T-cell (primary cell): Measurements from ENCODE around the gene L3MBTL1. TPM values are rescaled to one million over a fixed set of nuclear protein-coding genes. Genes with fewer than 3 reads are reported as not detected.

Source experiments
- ATAC-seq, 4 experiments: fragments of 200-7000 bp in 3 of 4; fragments of 150-1000 bp in 1 of 4; cut with Tn5 transposase; replicated peaks in 1 of 4; 1 replicate in 3 of 4; 2 replicates in 1 of 4; pipeline ENCODE4 v1.10.0; 2021; ENCODE audit warnings: moderate library complexity in 3 of 4, mild to moderate bottlenecking in 2 of 4, moderate number of reproducible peaks in 1 of 4
- CTCF ChIA-PET, 2 donors: fragments of 300-600 bp; sonication (Branson Sonifier 250); formaldehyde crosslinking; loops; one replicate each; lab custom pipeline; 2022; ENCODE audit warnings: antibody characterized with exemption in 2 of 2; lab: Charles Lee
- POLR2A ChIA-PET, 2 donors: fragments of 300-600 bp; sonication (Branson Sonifier 250); formaldehyde crosslinking; loops; one replicate each; lab custom pipeline; 2022; ENCODE audit warnings: antibody characterized with exemption in 2 of 2; lab: Charles Lee
- DNase-seq, 35 experiments: peaks; one replicate each; pipeline versions ENCODE4 v3.0.0 to v3.0.0-alpha.2; 2013 to 2023
- H3K27ac ChIP-seq: one replicate; pipeline ENCODE4 v1.5.1; 2013; ENCODE audit warnings: low read length
- H3K27me3 ChIP-seq, 2 experiments: replicated peaks in 1 of 2; 1 replicate in 1 of 2; 2 replicates in 1 of 2; pipeline versions ENCODE4 v1.6.1 to v1.7.0; 2013; ENCODE audit warnings: low read length in 1 of 2, mixed read lengths in 1 of 2; ENCODE audit not compliant: control insufficient read depth in 2 of 2, insufficient read depth in 2 of 2; ENCODE audit errors: extremely low read depth in 1 of 2
- H3K36me3 ChIP-seq, 2 donors: 1 replicate in 1 of 2; 2 replicates in 1 of 2; pipeline versions ENCODE4 v1.6.1 to v1.7.0; 2013; ENCODE audit warnings: low read length in 1 of 2; ENCODE audit not compliant: control insufficient read depth in 2 of 2, insufficient read depth in 1 of 2; ENCODE audit errors: extremely low read depth in 1 of 2
- H3K4me1 ChIP-seq, 2 experiments: 1 replicate in 1 of 2; 2 replicates in 1 of 2; pipeline versions ENCODE4 v1.6.1 to v1.7.0; 2013; ENCODE audit warnings: low read length in 2 of 2, mixed read lengths in 1 of 2; ENCODE audit not compliant: insufficient read depth in 2 of 2, control insufficient read depth in 1 of 2; ENCODE audit errors: extremely low read depth in 1 of 2
- H3K4me3 ChIP-seq, 2 donors: 1 replicate in 1 of 2; 2 replicates in 1 of 2; pipeline versions ENCODE4 v1.5.1 to v1.7.0; 2013; ENCODE audit warnings: mild to moderate bottlenecking in 2 of 2, low read length in 1 of 2, moderate library complexity in 1 of 2; ENCODE audit not compliant: control insufficient read depth in 1 of 2; ENCODE audit errors: extremely low read depth in 1 of 2
- H3K9me3 ChIP-seq: 2 replicates; pipeline ENCODE4 v1.7.0; 2013
- H3K27ac Mint-ChIP-seq, 2 donors: one replicate each; pipeline ENCODE4 v1.8.0; 2020 to 2021; ENCODE audit warnings: mild to moderate bottlenecking in 2 of 2, mixed read lengths in 2 of 2
- H3K27me3 Mint-ChIP-seq, 2 donors: one replicate each; pipeline ENCODE4 v1.8.0; 2021 to 2022; ENCODE audit warnings: mixed read lengths in 2 of 2
- H3K36me3 Mint-ChIP-seq: one replicate; pipeline ENCODE4 v1.8.0; 2021; ENCODE audit warnings: mixed read lengths
- H3K4me1 Mint-ChIP-seq, 3 donors: one replicate each; pipeline ENCODE4 v1.8.0; 2020 to 2022; ENCODE audit warnings: mixed read lengths in 3 of 3, mild to moderate bottlenecking in 1 of 3
- H3K4me3 Mint-ChIP-seq, 3 donors: one replicate each; pipeline ENCODE4 v1.8.0; 2020 to 2022; ENCODE audit warnings: mild to moderate bottlenecking in 3 of 3, mixed read lengths in 3 of 3, moderate library complexity in 3 of 3
- H3K9me3 Mint-ChIP-seq, 3 donors: one replicate each; pipeline ENCODE4 v1.8.0; 2020 to 2022; ENCODE audit warnings: mixed read lengths in 3 of 3
- whole genome bisulfite sequencing: methylation state at CpG from one replicate; pipeline ENCODE4 v1.1.5; 2013; ENCODE audit warnings: missing lambda C conversion rate; ENCODE audit not compliant: insufficient coverage; 5-methylcytosine and 5-hydroxymethylcytosine counted together
- total RNA-seq, 35 experiments: library from RNA in 6 of 35; stranded (reverse) in 6 of 35; fragments of 120-200 nt in 1 of 35; gene quantifications; one replicate each; pipeline versions ENCODE4 v1.2.1 to v1.2.4 and lab custom pipeline; 2013 to 2026

Gene L3MBTL1
- total RNA-seq, 5 donors from 2014 or later (not counting 1 experiment from before 2014, with no cell fraction given): 15.5 to 20.1 (median 16.1) TPM

DNA sequence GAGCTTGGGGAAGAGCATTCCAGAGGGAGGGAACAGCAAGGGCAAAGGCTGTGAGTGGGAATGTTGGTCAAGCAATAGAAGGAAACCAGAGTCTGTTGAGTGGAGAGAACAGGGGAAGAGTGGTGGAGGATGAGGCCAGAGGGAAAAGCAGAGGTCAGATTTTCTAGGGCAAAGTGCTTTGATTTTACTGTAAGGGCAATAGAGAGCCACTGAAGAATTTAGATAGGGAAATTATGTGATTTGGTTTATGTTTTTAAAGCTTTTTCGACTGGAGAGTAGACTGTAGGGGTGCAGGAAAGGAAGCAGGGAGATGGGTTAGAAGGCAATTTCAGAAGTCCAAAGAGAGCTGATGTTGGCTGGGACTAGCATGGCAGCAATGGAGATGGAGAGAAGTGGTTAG, 4.4 kb downstream of the L3MBTL1 start:
- Mint-ChIP-seq H3K27me3 (peaks cover 4 to 20% of the 10 kb centered on the region in 2 donors), H3K4me3 (no peak overlapping the region), H3K36me3 (no peaks in the 10 kb centered on the region), H3K27ac (no peak overlapping the region), H3K4me1 (peaks cover 21 to 26% (median 26%) of the 10 kb centered on the region in 3 donors), H3K9me3 (no peaks in the 10 kb centered on the region)
- ATAC-seq (no peak), DNase-seq (no peak)
- Histone ChIP-seq H3K4me3 (no peak overlapping the region), H3K27ac (no peak overlapping the region), H3K9me3 (no peaks in the 10 kb centered on the region), H3K36me3 (no peaks in the 10 kb centered on the region), H3K27me3 (peaks cover 2 to 25% of the 10 kb centered on the region in 2 experiments), H3K4me1 (peaks cover 0 to 35% of the 10 kb centered on the region in 2 experiments)
- POLR2A ChIA-PET: interaction anchor here in 1 of 2 donors (0.6 kb wide), 1 partner anchor 1373 kb away, joined by 3 read pairs; the partner anchor contains the start of gene YWHAB
- WGBS: 75% methylated on average over 1 of the region's 1 CpG
- CTCF ChIA-PET: no interaction called here

DNA sequence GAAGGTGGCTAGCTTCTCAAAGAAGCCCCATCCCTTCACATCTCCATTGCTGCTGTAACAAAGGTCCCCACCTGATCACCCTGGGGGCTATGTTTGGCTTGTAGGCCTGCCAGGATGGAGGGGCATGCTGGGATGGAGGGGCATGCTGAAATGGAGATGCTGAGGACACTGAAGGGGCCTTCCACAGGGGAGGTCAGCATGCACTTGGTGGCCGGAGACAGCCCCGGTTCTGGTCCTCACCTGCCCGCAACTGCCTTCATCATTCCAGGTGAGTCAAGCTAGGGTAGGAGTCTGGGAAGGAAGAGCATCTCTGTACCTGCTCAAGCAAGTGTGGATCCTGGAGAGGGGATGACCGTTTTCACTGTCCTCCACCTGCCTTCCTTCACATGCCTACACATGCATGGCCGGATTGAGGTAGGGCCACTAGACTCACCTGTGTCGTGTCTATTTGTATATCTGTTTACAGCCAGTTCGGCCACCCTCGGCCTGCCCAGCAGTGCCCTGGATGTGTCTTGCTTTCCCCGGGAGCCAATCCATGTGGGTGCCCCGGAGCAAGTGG, 6.0 kb downstream of the L3MBTL1 start:
- Mint-ChIP-seq H3K27me3 (peaks cover 0 to 14% of the 10 kb centered on the region in 2 donors), H3K4me3 (peak overlapping the region; percentile 91 to 99 (median 91)), H3K4me1 (peaks cover 20 to 26% (median 21%) of the 10 kb centered on the region in 3 donors), H3K27ac (peak overlapping the region in 1 of 2 donors; percentile 87), H3K36me3 (no peaks in the 10 kb centered on the region), H3K9me3 (no peaks in the 10 kb centered on the region)
- DNase-seq: no peak
- peaks cover 0 to 23% of the 10 kb centered on the region in 2 experiments for H3K4me1 ChIP-seq
- peaks cover 2 to 11% of the 10 kb centered on the region in 2 experiments for H3K27me3 ChIP-seq
- no peaks in the 10 kb centered on the region for H3K36me3 ChIP-seq
- CTCF ChIA-PET: no interaction called here
- H3K9me3 ChIP-seq: no peaks in the 10 kb centered on the region
- 77% methylated on average over 10 of the region's 10 CpGs for WGBS
- POLR2A ChIA-PET: no interaction called here
- peak overlapping the region; percentile 47 for H3K27ac ChIP-seq
- H3K4me3 ChIP-seq: peak overlapping the region; percentile 19 to 75
- ATAC-seq: no peak

DNA sequence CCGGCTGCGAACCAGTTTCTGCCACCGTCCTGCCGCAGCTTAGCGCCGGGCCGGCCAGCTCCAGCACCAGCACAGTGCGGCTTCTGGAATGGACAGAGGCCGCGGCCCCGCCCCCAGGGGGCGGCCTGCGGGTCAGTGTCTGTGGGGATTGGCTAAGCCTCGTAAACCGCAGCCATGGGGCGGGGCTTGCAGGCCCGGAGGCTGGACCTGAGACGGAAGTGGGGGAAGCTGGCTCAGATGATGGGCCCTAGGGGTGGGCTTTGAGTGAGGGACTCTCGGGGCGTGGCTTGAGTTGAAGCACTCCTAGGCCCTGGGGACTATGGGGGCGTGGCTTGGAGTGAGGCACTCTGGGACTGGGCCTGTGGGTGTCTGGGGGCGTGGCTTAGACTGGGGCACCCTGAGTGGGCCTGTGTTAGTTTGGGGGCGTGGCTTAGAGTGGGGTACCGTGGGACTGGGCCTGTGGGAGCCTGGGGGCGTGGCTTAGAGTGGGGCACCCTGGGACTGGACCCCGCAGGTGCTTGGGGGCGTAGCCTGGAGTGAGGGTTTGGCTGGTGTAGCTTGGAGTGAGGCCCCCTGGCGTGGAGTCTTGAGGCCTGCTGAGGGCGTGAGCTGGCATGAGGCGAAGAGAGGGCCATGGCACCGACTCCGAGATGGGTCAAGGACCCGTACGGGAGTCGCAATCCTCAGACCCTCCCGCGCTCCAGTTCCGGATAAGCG, 6.6 kb downstream of the L3MBTL1 start:
- ChIA-PET POLR2A (no interaction called here), CTCF (interaction anchor here in 1 of 2 donors (0.9 kb wide), 1 partner anchor 567 kb away, joined by 3 read pairs; no protein-coding TSS in a partner anchor)
- no peaks in the 10 kb centered on the region for H3K9me3 ChIP-seq
- H3K4me1 ChIP-seq: peaks cover 0 to 22% of the 10 kb centered on the region in 2 experiments
- ATAC-seq (peak; percentile 87 to 91 (median 88)), DNase-seq (peak; percentile 75 to 97 (median 90))
- Mint-ChIP-seq H3K4me3 (peak overlapping the region; percentile 91 to 99 (median 91)), H3K4me1 (peaks cover 16 to 23% (median 19%) of the 10 kb centered on the region in 3 donors), H3K27me3 (peaks cover 0 to 8% of the 10 kb centered on the region in 2 donors), H3K27ac (peak overlapping the region; percentile 81 to 87), H3K36me3 (no peaks in the 10 kb centered on the region), H3K9me3 (no peaks in the 10 kb centered on the region)
- H3K27me3 ChIP-seq: peaks cover 0 to 5% of the 10 kb centered on the region in 2 experiments
- H3K36me3 ChIP-seq: no peaks in the 10 kb centered on the region
- WGBS: 48% methylated on average over 39 of the region's 39 CpGs
- peak overlapping the region; percentile 52 for H3K27ac ChIP-seq
- H3K4me3 ChIP-seq: peak overlapping the region; percentile 62 to 75

DNA sequence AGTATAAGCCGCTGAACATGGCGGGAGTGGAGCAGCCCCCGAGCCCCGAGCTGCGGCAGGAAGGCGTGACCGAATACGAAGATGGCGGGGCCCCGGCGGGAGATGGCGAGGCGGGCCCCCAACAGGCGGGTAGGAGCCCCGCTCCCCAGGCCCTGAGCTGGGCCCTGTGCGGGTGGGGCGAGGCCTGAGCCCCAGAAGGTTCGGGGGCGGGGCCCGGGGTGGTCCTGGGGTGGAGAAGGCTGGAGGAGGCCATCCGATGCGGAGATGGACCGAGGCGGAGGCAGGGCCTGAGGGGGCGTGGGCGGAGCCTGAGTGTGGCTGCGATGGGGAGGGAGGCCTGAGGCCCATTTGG, 7.1 kb downstream of the L3MBTL1 start:
- peak overlapping the region; percentile 62 to 75 for H3K4me3 ChIP-seq
- peaks cover 0 to 2% of the 10 kb centered on the region in 2 experiments for H3K27me3 ChIP-seq
- H3K4me3 Mint-ChIP-seq: peak overlapping the region; percentile 91 to 99 (median 91)
- ChIA-PET CTCF (interaction anchor here in 1 of 2 donors (0.9 kb wide), 1 partner anchor 566 kb away, joined by 3 read pairs; no protein-coding TSS in a partner anchor), POLR2A (no interaction called here)
- 38% methylated on average over 26 of the region's 27 CpGs for WGBS
- peak overlapping the region; percentile 81 to 87 for H3K27ac Mint-ChIP-seq
- peak overlapping the region; percentile 52 for H3K27ac ChIP-seq
- H3K36me3 ChIP-seq: no peaks in the 10 kb centered on the region
- peak; percentile 17 to 26 (median 21) for ATAC-seq
- H3K9me3 ChIP-seq: no peaks in the 10 kb centered on the region
- peaks cover 16 to 23% (median 19%) of the 10 kb centered on the region in 3 donors for H3K4me1 Mint-ChIP-seq
- H3K9me3 Mint-ChIP-seq: no peaks in the 10 kb centered on the region
- H3K27me3 Mint-ChIP-seq: peaks cover 0 to 3% of the 10 kb centered on the region in 2 donors
- DNase-seq: peak in 1 of 35 experiments; percentile 6
- no peaks in the 10 kb centered on the region for H3K36me3 Mint-ChIP-seq
- peaks cover 0 to 22% of the 10 kb centered on the region in 2 experiments for H3K4me1 ChIP-seq

DNA sequence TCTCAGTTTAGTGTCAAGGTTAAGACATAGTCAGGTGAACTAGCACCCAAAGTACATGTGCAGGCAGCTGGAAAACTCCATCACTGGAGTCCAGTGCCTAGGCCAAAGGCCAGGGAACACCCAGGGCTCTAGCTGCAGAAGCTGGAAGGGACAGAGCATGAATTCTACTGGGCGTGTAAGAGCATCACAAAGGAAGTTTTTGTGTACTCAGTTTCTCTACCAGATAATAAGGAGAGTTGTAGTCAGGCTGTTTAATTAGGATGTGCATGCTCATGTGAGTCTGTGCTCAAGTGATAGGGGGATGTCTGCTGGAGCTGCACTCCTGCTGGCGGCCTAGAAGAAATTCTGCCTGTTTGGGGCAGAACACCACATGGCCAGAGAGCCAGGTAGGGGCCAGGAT, 8.1 kb downstream of the L3MBTL1 start:
- H3K4me1 Mint-ChIP-seq: peaks cover 16 to 23% (median 19%) of the 10 kb centered on the region in 3 donors
- H3K27ac Mint-ChIP-seq: peak overlapping the region in 1 of 2 donors; percentile 66
- H3K27me3 ChIP-seq: no peaks in the 10 kb centered on the region
- peak overlapping the region; percentile 91 to 99 (median 91) for H3K4me3 Mint-ChIP-seq
- no peak for ATAC-seq
- 89% methylated on average over 2 of the region's 2 CpGs for WGBS
- no peaks in the 10 kb centered on the region for H3K9me3 ChIP-seq
- H3K36me3 ChIP-seq: no peaks in the 10 kb centered on the region
- H3K9me3 Mint-ChIP-seq: peaks cover 0 to 6% (median 0%) of the 10 kb centered on the region in 3 donors
- peaks cover 0 to 22% of the 10 kb centered on the region in 2 experiments for H3K4me1 ChIP-seq
- no peaks in the 10 kb centered on the region for H3K36me3 Mint-ChIP-seq
- ChIA-PET CTCF (no interaction called here), POLR2A (no interaction called here)
- H3K27ac ChIP-seq: no peak overlapping the region
- DNase-seq: no peak
- H3K4me3 ChIP-seq: no peak overlapping the region
- peaks cover 0 to 3% of the 10 kb centered on the region in 2 donors for H3K27me3 Mint-ChIP-seq

DNA sequence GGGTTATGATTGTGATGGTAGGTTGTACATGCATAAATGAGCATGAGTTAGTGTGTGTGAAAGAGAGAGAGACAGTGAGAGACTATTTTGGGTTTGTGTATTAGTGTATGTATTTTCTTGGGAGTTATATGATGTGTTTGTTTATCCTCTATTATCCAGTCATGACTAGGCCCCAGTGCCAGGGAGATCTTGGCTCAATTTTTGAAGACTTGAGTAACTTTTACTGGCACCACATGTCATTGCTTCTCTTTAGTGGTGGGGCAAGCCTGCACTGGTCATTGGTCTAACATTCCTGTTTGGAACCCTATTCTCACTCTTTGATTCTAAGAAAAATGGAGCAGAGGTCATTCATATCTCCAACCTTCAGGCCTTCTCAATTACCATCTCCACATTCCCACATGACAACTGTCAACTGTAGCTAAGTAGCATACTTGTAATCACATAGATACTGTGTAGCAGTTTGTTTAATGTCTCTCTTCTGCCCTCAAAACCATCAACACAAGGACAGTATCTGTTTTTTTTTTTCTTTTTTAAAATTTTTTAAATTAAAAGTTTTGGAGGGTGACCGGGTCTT, 8.8 kb downstream of the L3MBTL1 start:
- no peak overlapping the region for H3K4me3 ChIP-seq
- Mint-ChIP-seq H3K4me3 (peak overlapping the region in 2 of 3 donors; percentile 0 to 99), H3K36me3 (peaks cover 2% of the 10 kb centered on the region), H3K9me3 (peaks cover 0 to 6% (median 0%) of the 10 kb centered on the region in 3 donors), H3K27ac (no peak overlapping the region), H3K4me1 (peaks cover 16 to 23% (median 19%) of the 10 kb centered on the region in 3 donors), H3K27me3 (peaks cover 0 to 3% of the 10 kb centered on the region in 2 donors)
- no peaks in the 10 kb centered on the region for H3K27me3 ChIP-seq
- H3K9me3 ChIP-seq: no peaks in the 10 kb centered on the region
- no peaks in the 10 kb centered on the region for H3K36me3 ChIP-seq
- ChIA-PET CTCF (no interaction called here), POLR2A (no interaction called here)
- DNase-seq: no peak
- H3K4me1 ChIP-seq: peaks cover 0 to 22% of the 10 kb centered on the region in 2 experiments
- ATAC-seq: no peak
- no peak overlapping the region for H3K27ac ChIP-seq
- no CpG with 5 or more reads among the region's 1 CpG for WGBS
